ENCODE measurements around the gene CELF4.

The CELF4 gene

DNA sequence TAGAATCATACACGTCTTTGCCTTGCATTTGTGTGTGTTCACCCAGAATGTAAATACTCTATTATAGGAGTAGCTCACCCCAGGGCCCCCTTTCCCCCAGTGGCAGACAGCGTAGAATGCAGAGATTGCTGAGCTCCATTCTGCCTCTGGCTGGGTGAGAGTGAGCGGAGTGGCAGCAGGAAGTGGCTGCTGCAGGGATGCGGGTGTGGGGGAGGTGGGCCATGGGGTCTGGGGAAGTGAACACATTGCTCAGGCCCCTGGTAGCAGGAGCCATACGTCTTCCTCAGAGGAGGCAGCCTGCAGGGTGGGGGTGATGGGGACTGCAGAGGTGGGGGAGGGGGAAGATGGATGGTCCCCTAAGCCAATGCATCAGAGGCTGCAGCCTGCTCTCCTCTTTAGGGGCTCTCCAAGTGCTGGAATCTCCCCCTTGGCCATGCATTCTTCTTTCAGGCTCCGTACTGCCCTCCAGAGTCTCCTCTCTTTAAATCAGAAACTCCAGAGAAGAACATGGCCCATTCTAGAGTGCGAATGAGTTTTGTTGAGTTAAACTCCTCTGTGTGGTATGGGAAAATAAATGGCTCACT is 72.2 kb downstream of the CELF4 start:
- DNase-seq (ENCODE audit: low read depth) = no peak

GRCh38 chr18:37492952-37493351 is 72.6 kb downstream of the CELF4 start:
- DNase-seq (ENCODE audit: low read depth) = no peak

DNA sequence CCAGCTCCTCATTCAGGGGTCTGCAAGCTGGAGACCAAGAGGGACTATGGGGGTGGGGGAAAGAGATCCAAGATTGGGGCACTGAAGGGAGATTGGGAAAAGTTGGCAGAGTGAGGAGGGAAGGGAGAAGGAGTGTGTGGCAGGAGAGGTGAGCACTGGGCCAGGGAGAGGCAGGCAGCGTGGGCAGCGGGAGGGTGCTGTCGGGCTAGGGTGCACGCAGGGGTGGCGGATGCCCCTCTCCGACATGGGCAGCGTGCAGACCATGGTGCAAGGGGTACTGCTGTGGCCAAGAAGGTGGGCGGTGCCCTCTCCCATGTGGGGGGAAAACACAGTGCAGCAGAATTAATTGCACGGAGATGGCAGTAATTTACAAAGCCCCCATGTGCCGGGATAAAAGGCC is 74.1 kb downstream of the CELF4 start:
- no peak for DNase-seq (ENCODE audit: low read depth)

DNA sequence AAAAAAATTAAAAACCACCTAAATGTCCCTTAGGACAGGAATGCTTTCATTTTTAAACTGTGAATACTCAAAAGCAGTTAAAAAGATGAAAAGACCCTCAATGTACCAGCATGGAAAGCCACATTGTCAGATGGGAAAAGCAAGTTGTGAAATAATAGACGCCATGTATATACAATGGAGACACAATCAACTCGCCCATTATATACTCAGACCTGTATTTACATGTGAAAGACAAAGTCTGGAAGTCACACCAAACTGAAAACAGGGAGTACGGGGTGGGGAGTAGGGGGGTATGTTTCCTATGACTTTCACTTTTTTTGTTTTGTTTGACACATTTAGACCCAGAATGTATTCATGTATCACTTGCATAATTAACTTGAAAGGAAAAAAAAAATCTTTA is 75.6 kb downstream of the CELF4 start:
- no peak for DNase-seq (ENCODE audit: low read depth)

DNA sequence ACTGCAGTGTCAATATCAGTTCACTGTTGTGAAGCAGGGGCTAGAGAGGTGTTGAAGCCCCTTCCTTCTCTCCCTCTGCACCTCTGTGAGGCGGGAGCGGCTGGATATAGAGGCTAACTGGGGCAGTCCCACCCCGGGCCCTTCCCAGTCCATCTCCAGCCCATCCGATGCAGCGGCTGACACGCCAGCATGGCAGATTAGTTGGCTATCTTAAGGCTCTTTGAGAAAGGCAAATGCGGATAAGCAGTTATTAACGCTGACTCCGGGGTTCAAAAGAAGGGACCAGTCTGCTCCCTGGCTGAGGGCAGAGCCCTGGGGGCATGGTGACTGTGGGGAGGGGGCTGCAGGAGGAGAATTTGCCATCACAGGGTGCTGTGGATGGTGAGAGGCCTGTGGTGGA is 76.6 kb downstream of the CELF4 start:
- no peak for DNase-seq (ENCODE audit: low read depth)

DNA sequence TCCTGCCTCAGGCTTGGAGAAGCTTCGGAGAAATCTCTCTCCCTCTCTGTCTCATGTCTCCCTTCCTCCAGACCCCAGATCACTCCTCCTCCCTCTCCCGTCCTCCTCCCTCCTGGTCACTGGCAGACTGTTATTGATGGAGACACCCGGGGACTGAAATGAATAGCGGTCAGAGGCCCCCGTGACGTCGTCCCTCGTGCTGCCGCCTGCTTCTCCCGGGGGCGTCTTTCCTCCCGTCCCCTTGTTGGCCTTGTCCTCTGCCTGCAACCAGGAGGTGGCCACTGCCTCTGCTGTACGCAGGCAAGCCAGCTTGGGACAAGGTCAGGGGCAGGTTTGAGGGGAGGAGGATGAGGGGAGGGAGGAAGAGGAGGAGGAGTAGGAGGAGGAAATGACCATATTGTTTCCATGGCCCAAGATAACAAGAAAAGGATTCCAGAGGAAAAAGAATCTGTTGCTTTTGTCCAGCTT is 78.2 kb downstream of the CELF4 start:
- no peak for DNase-seq (ENCODE audit: low read depth)

GRCh38 chr18:37486848-37487247 is 78.8 kb downstream of the CELF4 start:
- DNase-seq (ENCODE audit: low read depth) = no peak

DNA sequence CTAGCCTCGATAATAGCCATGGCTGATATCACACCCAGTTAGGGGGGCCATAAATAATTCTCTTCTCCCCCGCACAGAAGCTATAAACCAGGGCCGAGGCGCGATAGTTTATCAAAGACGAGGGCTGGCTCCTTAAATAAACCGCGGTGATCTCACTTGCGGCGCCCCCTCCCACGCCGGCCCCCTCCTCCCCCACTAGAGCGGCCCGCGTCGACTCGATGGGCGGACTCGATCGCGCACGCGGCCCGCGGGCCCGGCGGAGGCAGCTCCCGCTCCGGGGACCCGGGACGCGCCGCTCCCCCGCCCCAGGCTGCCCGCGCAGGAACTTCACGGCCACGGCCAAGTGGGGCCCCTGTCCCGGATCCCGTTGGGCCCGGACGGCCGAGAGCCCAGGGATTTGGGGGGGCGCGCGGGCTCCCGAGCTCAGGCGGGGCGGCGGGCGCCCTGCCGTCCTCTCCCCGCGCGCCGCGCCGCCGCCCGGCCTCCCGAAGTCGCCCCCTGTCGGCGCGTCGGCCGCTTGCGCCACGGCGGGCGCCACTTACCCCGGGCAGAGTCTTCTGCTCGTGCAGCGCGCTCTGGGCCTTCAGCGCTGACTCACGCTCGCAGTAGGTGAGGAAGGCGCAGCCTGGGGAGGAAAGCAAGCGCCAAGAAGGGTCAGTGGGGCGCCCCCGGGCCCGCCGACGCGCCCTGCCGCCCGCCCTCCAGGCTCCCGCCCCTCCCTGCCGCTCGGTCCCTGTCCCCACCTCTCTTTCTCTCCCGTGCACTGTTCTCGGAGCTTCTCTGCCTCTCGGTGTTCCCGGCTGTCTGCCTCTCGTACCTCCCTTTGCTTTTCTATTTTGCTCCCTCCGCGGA is 80.4 kb downstream of the CELF4 start:
- no peak for DNase-seq (ENCODE audit: low read depth)

- no peak for DNase-seq (ENCODE audit: low read depth)
These were observed 81.4 kb downstream of the CELF4 start for GRCh38 chr18:37483984-37484819.

- peak; percentile 8 for DNase-seq (ENCODE audit: low read depth)
These were observed 82.2 kb downstream of the CELF4 start for GRCh38 chr18:37483221-37483971.

- no peak for DNase-seq (ENCODE audit: low read depth)
These were observed 83.2 kb downstream of the CELF4 start for GRCh38 chr18:37482433-37482832.

DNA sequence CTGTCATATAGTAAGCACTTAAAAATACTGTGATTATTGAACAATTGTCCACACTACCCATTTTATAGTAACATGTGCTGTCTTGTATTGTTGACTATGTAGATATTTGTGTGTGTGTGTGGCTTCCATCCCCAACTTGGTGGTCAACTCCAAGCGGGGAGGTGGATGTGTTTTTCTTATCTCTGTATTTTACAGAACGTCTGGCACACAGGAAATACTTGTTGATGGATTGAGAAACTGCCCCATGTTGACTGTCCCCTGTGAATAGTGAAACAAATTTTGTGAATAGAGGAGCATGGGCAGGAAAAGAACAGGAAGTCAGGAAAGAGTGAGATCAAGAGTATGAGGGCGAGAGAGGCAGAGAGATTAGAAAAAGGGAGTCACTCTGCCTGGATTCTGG is 83.6 kb downstream of the CELF4 start:
- DNase-seq (ENCODE audit: low read depth) = no peak

- no peak for DNase-seq (ENCODE audit: low read depth)
These were observed 84.1 kb downstream of the CELF4 start for GRCh38 chr18:37481491-37481890.

DNA sequence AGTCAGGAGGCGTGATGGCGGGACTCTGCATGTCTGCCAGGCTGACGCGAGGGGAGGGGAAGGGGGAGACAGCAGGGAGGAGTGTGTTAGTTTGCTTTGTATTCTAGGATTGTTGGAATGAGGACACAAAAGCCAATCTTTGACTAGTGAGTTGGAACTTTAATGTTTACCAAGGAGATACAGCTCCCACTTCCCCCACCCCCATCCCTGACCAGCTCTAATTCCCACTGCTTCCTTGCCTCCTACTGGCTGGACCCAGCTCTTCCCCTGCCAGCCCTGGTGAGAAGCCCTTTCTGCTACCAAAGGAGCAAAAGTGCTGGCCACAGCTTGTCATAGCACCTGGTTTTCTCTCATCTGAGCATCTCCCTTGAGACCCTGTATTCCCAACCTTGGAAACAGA is 84.5 kb downstream of the CELF4 start:
- no peak for DNase-seq (ENCODE audit: low read depth)

DNA sequence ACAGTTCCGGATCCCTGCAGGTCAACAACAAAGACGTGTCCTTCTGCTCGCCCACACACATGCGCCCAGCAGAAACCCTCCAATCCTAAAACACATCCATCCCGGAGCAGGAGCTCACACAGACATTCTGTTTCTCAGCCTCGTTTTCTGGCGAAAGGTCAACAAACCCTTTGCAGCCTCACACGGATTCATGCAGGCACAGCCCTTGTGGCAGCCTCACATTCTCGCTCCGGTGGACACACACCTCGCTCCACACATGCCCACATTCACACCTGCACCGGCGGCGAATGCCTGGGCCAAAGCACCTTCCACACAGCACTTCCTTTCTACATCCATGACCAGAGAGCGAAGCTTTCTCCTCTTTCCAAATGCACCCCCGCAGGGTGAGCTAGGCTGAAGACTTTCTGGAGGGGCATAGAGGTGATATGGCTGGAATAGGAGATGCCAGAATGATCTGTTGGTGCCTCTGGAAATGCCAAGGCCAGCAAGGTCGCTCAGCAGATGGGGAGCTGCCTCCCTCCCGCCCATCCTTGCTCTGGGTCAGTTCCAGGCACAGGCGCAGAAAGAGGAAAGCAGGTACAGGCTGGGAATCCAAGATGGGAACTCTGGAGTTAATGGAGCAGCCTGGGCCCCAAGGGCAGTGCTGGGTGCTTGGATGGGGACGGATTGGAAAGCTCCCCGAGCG is 88.8 kb downstream of the CELF4 start:
- no peak for DNase-seq (ENCODE audit: low read depth)

DNA sequence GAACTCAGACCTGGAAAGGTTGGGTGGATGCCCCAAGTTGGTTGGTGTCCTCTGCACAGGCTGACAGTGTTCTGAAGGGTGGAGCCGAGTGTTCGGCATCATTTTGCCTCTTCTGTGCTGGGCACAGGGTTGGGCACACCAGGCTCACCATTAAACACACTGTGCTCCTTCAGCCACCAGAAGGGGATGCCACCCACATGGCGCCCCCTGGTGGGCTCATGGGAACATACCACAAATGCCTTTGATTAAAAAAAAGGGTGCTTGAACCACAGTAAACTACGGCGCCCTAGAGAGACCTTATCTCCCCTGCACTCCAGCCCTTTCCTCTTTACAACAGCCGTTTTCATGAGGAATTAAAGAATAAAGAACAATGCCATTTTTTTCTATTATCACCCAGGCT is 89.4 kb downstream of the CELF4 start:
- DNase-seq (ENCODE audit: low read depth) = no peak

- no peak for DNase-seq (ENCODE audit: low read depth)
These were observed 92.3 kb downstream of the CELF4 start for GRCh38 chr18:37473195-37473840.

GRCh38 chr18:37471637-37472036 is 94.0 kb downstream of the CELF4 start:
- no peak for DNase-seq (ENCODE audit: low read depth)

GRCh38 chr18:37470986-37471385 is 94.6 kb downstream of the CELF4 start:
- DNase-seq (ENCODE audit: low read depth) = no peak

DNA sequence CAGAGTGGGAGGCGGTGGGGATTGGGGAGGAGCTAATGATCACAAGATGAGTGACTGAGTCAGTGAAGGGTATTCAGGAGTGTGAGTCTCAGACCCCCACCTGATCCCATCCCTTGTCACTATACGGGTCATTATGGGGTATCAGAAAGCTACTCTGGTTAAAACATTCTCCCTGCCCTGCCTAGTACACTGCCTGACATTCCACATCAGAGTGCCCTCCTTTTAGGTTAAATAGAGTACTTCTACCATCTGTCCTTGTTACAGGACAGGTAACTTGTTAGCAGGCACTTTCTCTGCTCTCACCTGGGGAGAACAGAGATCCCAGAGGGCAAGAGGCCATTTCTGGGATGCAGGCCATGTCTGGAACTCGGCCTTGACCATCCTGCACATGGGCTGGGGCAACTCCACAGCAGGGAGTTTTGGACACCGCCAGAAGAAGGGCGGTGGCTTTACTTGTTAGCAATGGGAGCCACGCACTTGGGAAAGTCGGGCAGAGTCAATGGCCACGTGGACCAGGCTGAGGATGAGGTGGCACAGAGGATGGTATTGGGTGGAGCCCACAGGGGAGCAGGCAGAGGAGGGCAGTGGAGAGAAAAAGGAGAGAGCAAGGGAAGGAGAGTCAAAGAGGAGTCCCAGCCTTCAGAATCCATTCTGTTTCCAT is 98.5 kb downstream of the CELF4 start:
- no peak for DNase-seq (ENCODE audit: low read depth)
